Psoas muscle (tissue), 7 donors: ENCODE data around the gene HSD17B14. TPM values are rescaled to one million over a fixed set of nuclear protein-coding genes. Genes with fewer than 3 reads are reported as not detected.

ENCODE experiments used
- polyA plus RNA-seq, 3 donors: library from polyadenylated mRNA; stranded (reverse); fragments of 200-250 nt; gene quantifications; one replicate each; pipeline ENCODE4 v1.2.3, GENCODE V29; 2013
- total RNA-seq, 4 donors: library from RNA; stranded (reverse); fragmentation: NEBNext Ultra II Directional in 2 of 4; extraction: Animal tissue kit (Norgen Biotek cat#: 25700) in 2 of 4; gene quantifications; one replicate each; pipeline versions ENCODE4 v1.2.1 to v1.2.4, GENCODE V29; 2021 to 2023
- donor health status: healthy with polysubstance abuse.
- donor health status: DM: no; HTN: no; CAD: no; lungs with moderate emphysema.
- donor health status: Bipolar disorder and iron deficiency.
- donor health status: healthy.
- donor health status: DM: no; HTN: no; CAD: no.
- donor health status: DM: no; HTN: no; CAD: no.
- donor health status: DM: yes; HTN: yes; CAD: no.

The HSD17B14 gene
- total and polyA plus RNA-seq, 7 donors: 0.15 to 1.2 (median 0.66) TPM

Other genes starting within 250 kb of the HSD17B14 start
Only the 30 nearest of the 33 such genes appear.
- gene FAM83E, start 221.4 kb downstream of the HSD17B14 start, total RNA-seq: not detected
- gene FAM83E, start 221.4 kb downstream of the HSD17B14 start, polyA plus RNA-seq: under 1 TPM in 2 of 3 donors, not detected in 1; 0.01 to 0.20 TPM
- gene RPL18, start 217.3 kb downstream of the HSD17B14 start, total RNA-seq: 100 to 1,000 TPM; 506 to 730 (median 645) TPM
- 1,000 to 10,000 TPM; 1,096 to 1,745 (median 1,373) TPM for gene RPL18, start 217.3 kb downstream of the HSD17B14 start, polyA plus RNA-seq
- gene SPHK2, start 217.0 kb downstream of the HSD17B14 start, total RNA-seq: 10 to 100 TPM in 2 of 4 donors, 1 to 10 TPM in 2; 4.1 to 12.8 (median 8.8) TPM
- gene SPHK2, start 217.0 kb downstream of the HSD17B14 start, polyA plus RNA-seq: 1 to 10 TPM; 3.3 to 7.4 (median 4.8) TPM
- 10 to 100 TPM in 1 of 4 donors, 1 to 10 TPM in 3; 3.6 to 14.5 (median 6.5) TPM for gene DBP, start 199.1 kb downstream of the HSD17B14 start, total RNA-seq
- gene DBP, start 199.1 kb downstream of the HSD17B14 start, polyA plus RNA-seq: 1 to 10 TPM; 2.8 to 7.0 (median 3.2) TPM
- 1 to 10 TPM; 4.1 to 8.8 (median 6.4) TPM for gene CA11, start 190.3 kb downstream of the HSD17B14 start, total RNA-seq
- 10 to 100 TPM in 1 of 3 donors, 1 to 10 TPM in 2; 2.3 to 10.6 (median 9.2) TPM for gene CA11, start 190.3 kb downstream of the HSD17B14 start, polyA plus RNA-seq
- under 1 TPM in 1 of 4 donors, not detected in 3; 0.21 TPM for gene NTN5, start 163.5 kb downstream of the HSD17B14 start, total RNA-seq
- under 1 TPM in 1 of 3 donors, not detected in 2; 0.04 TPM for gene NTN5, start 163.5 kb downstream of the HSD17B14 start, polyA plus RNA-seq
- not detected for gene FUT2, start 140.5 kb downstream of the HSD17B14 start, total RNA-seq
- not detected for gene FUT2, start 140.5 kb downstream of the HSD17B14 start, polyA plus RNA-seq
- gene MAMSTR, start 116.8 kb downstream of the HSD17B14 start, total RNA-seq: 10 to 100 TPM in 3 of 4 donors, 1 to 10 TPM in 1; 7.9 to 50.9 (median 32.9) TPM
- gene MAMSTR, start 116.8 kb downstream of the HSD17B14 start, polyA plus RNA-seq: 10 to 100 TPM in 1 of 3 donors, 1 to 10 TPM in 2; 3.1 to 10.5 (median 8.4) TPM
- gene RASIP1, start 95.9 kb downstream of the HSD17B14 start, total RNA-seq: 1 to 10 TPM; 6.9 to 9.7 (median 8.0) TPM
- gene RASIP1, start 95.9 kb downstream of the HSD17B14 start, polyA plus RNA-seq: 1 to 10 TPM; 3.9 to 7.7 (median 4.9) TPM
- gene IZUMO1, start 89.6 kb downstream of the HSD17B14 start, total RNA-seq: under 1 TPM in 3 of 4 donors, not detected in 1; 0.26 to 0.76 (median 0.36) TPM
- under 1 TPM in 2 of 3 donors, not detected in 1; 0.18 to 0.66 TPM for gene IZUMO1, start 89.6 kb downstream of the HSD17B14 start, polyA plus RNA-seq
- 1 to 10 TPM; 1.6 to 2.3 (median 2.0) TPM for gene FUT1, start 83.8 kb downstream of the HSD17B14 start, total RNA-seq
- 1 to 10 TPM; 1.1 to 1.3 (median 1.3) TPM for gene FUT1, start 83.8 kb downstream of the HSD17B14 start, polyA plus RNA-seq
- gene FGF21, start 81.0 kb downstream of the HSD17B14 start, total RNA-seq: 1 to 10 TPM in 2 of 4 donors, not detected in 2; 1.7 to 6.2 TPM
- under 1 TPM in 2 of 3 donors, not detected in 1; 0.06 to 0.31 TPM for gene FGF21, start 81.0 kb downstream of the HSD17B14 start, polyA plus RNA-seq
- gene BCAT2, start 25.5 kb downstream of the HSD17B14 start, total RNA-seq: 10 to 100 TPM; 24.6 to 48.5 (median 29.9) TPM
- 10 to 100 TPM; 14.4 to 22.9 (median 20.0) TPM for gene BCAT2, start 25.5 kb downstream of the HSD17B14 start, polyA plus RNA-seq
- 10 to 100 TPM in 3 of 4 donors, 1 to 10 TPM in 1; 9.4 to 30.0 (median 20.2) TPM for gene PLEKHA4, start 32.1 kb upstream of the HSD17B14 start, total RNA-seq
- 10 to 100 TPM; 11.1 to 14.9 (median 12.3) TPM for gene PLEKHA4, start 32.1 kb upstream of the HSD17B14 start, polyA plus RNA-seq
- 10 to 100 TPM; 34.5 to 93.4 (median 41.3) TPM for gene PPP1R15A, start 35.9 kb upstream of the HSD17B14 start, total RNA-seq
- gene PPP1R15A, start 35.9 kb upstream of the HSD17B14 start, polyA plus RNA-seq: 10 to 100 TPM; 61.1 to 86.3 (median 83.7) TPM
- gene TULP2, start 62.3 kb upstream of the HSD17B14 start, total RNA-seq: under 1 TPM in 2 of 4 donors, not detected in 2; 0.13 to 0.17 TPM
- gene TULP2, start 62.3 kb upstream of the HSD17B14 start, polyA plus RNA-seq: under 1 TPM in 2 of 3 donors, not detected in 1; 0.06 to 0.07 TPM
- 100 to 1,000 TPM in 2 of 4 donors, 10 to 100 TPM in 2; 86.4 to 143 (median 101) TPM for gene NUCB1, start 63.8 kb upstream of the HSD17B14 start, total RNA-seq
- 10 to 100 TPM; 49.9 to 97.1 (median 90.7) TPM for gene NUCB1, start 63.8 kb upstream of the HSD17B14 start, polyA plus RNA-seq
- gene DHDH, start 97.2 kb upstream of the HSD17B14 start, total RNA-seq: under 1 TPM in 1 of 4 donors, not detected in 3; 0.21 TPM
- under 1 TPM in 1 of 3 donors, not detected in 2; 0.14 TPM for gene DHDH, start 97.2 kb upstream of the HSD17B14 start, polyA plus RNA-seq
- 10 to 100 TPM; 16.8 to 24.4 (median 22.0) TPM for gene BAX, start 118.4 kb upstream of the HSD17B14 start, total RNA-seq
- gene BAX, start 118.4 kb upstream of the HSD17B14 start, polyA plus RNA-seq: 10 to 100 TPM; 20.7 to 66.1 (median 35.6) TPM
- 1,000 to 10,000 TPM in 3 of 4 donors, 100 to 1,000 TPM in 1; 802 to 2,269 (median 1,158) TPM for gene FTL, start 128.8 kb upstream of the HSD17B14 start, total RNA-seq
- gene FTL, start 128.8 kb upstream of the HSD17B14 start, polyA plus RNA-seq: 1,000 to 10,000 TPM; 1,296 to 1,753 (median 1,467) TPM
- gene GYS1, start 156.8 kb upstream of the HSD17B14 start, total RNA-seq: 100 to 1,000 TPM; 147 to 331 (median 238) TPM
- gene GYS1, start 156.8 kb upstream of the HSD17B14 start, polyA plus RNA-seq: 10 to 100 TPM; 30.9 to 61.3 (median 58.9) TPM
- 10 to 100 TPM; 61.1 to 87.4 (median 81.8) TPM for gene RUVBL2, start 157.4 kb upstream of the HSD17B14 start, total RNA-seq
- 10 to 100 TPM; 62.7 to 76.5 (median 69.5) TPM for gene RUVBL2, start 157.4 kb upstream of the HSD17B14 start, polyA plus RNA-seq
- gene LHB, start 180.6 kb upstream of the HSD17B14 start, total RNA-seq: not detected
- gene LHB, start 180.6 kb upstream of the HSD17B14 start, polyA plus RNA-seq: under 1 TPM in 1 of 3 donors, not detected in 2; 0.32 TPM
- gene CGB3, start 187.8 kb upstream of the HSD17B14 start, total RNA-seq: not detected
- gene CGB3, start 187.8 kb upstream of the HSD17B14 start, polyA plus RNA-seq: not detected
- gene CGB2, start 195.4 kb upstream of the HSD17B14 start, total RNA-seq: not detected
- gene CGB2, start 195.4 kb upstream of the HSD17B14 start, polyA plus RNA-seq: under 1 TPM in 1 of 3 donors, not detected in 2; 0.10 TPM
- gene CGB1, start 200.4 kb upstream of the HSD17B14 start, total RNA-seq: not detected
- not detected for gene CGB1, start 200.4 kb upstream of the HSD17B14 start, polyA plus RNA-seq
- gene CGB5, start 207.4 kb upstream of the HSD17B14 start, total RNA-seq: not detected
- gene CGB5, start 207.4 kb upstream of the HSD17B14 start, polyA plus RNA-seq: under 1 TPM in 1 of 3 donors, not detected in 2; 0.06 TPM
- gene CGB8, start 212.6 kb upstream of the HSD17B14 start, total RNA-seq: not detected
- not detected for gene CGB8, start 212.6 kb upstream of the HSD17B14 start, polyA plus RNA-seq
- gene CGB7, start 221.3 kb upstream of the HSD17B14 start, total RNA-seq: under 1 TPM; 0.20 to 0.46 (median 0.41) TPM
- gene CGB7, start 221.3 kb upstream of the HSD17B14 start, polyA plus RNA-seq: 1 to 10 TPM in 1 of 3 donors, under 1 TPM in 2; 0.52 to 1.1 (median 0.56) TPM
- gene NTF4, start 228.3 kb upstream of the HSD17B14 start, total RNA-seq: 1 to 10 TPM; 1.8 to 6.9 (median 5.1) TPM
- gene NTF4, start 228.3 kb upstream of the HSD17B14 start, polyA plus RNA-seq: 1 to 10 TPM; 5.6 to 7.4 (median 6.4) TPM